Coronary artery (tissue), 2 donors: Measurements from ENCODE around the gene ASH1L.
"Not testable (repeated sequence)": the region's sequence is repeated elsewhere in the genome, so short reads cannot be mapped to it uniquely, and the experiment has no call there.

ENCODE experiments used
- DNase-seq: peaks from one replicate; pipeline ENCODE4 v3.0.0-alpha.2; 2017; ENCODE audit warnings: low spot score
- H3K27ac ChIP-seq, 2 donors: fragments of 200-600 bp; sonication (generic); one replicate each; pipeline ENCODE4 v1.5.1; 2016 to 2019
- H3K4me3 ChIP-seq: fragments of 200-600 bp; sonication (generic); 2 replicates; pipeline ENCODE4 v1.5.1; 2016; ENCODE audit warnings: mild to moderate bottlenecking, moderate library complexity
- CTCF ChIP-seq: fragments of 200-600 bp; sonication (generic); IDR thresholded peaks from one replicate; pipeline ENCODE4 v1.5.1; 2019; ENCODE audit warnings: antibody characterized with exemption

ASH1L gene

GRCh38 chr1:155454096-155454495 is 108.5 kb downstream of the ASH1L start:
- DNase-seq: no peak
- Histone ChIP-seq H3K27ac (no peak overlapping the region), H3K4me3 (no peak overlapping the region)
- TF ChIP-seq CTCF: no peak

DNA sequence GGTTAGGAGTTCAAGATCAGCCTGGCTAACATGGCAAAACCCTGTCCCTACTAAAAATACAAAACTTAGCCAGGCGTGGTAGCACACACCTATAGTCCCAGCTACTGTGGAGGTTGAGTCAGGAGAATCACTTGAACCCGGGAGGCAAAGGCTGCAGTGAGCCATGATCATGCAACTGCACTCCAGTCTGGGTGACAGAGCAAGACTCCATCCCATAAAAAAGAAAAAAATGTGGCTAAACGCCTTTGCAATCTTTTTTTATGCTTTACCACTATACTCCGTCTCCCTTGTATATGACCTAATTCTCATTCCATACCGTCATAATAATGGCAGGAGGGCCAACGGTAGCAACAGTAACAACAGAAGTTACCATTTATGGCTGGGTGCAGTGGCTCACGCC is 109.5 kb downstream of the ASH1L start:
- no peak overlapping the region for H3K4me3 ChIP-seq
- TF ChIP-seq CTCF: no peak
- no peak overlapping the region for H3K27ac ChIP-seq
- no peak for DNase-seq

GRCh38 chr1:155451199-155451598 is 111.4 kb downstream of the ASH1L start:
- no peak for TF ChIP-seq CTCF
- DNase-seq: no peak
- Histone ChIP-seq H3K4me3 (no peak overlapping the region), H3K27ac (no peak overlapping the region)

DNA sequence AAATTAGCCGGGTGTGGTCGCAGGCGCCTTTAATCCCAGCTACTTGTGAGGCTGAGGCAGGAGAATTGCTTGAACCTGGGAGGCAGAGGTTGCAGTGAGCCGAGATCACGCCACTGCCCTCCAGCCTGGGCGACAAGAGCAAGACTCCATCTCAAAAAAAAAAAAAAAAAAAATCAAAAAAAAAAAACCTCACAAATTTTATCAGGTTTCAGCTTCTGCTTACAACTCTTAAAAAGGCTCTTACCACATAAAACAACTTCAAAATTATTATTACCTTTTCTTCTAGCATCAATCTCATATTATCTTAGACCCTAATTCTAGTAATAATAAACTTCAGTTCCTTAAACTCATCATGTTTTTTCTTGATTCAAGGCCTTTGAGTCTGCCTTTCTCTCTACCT is 120.2 kb downstream of the ASH1L start:
- H3K27ac ChIP-seq, DNase-seq, H3K4me3 ChIP-seq: not testable (repeated sequence)

DNA sequence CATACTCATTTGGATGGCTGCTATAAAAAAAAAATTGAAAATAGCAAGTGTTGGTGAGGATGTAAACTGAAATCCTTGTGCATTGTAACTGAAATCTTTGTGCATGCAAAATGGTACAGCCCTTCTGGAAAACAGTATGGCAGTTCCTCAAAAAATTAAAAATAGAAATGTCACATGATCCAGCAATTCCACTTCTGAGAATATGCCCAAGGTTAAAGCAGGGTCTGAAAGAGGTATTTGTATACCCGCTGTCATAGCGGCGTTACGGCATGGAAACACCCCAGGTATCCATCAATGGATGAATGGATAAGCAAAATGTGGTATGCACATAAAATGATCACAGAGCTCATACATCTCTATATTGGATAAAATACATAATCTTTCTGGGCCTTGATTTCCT is 125.2 kb downstream of the ASH1L start:
- no peak for DNase-seq
- no peak overlapping the region for H3K4me3 ChIP-seq
- no peak for TF ChIP-seq CTCF
- H3K27ac ChIP-seq: no peak overlapping the region

DNA sequence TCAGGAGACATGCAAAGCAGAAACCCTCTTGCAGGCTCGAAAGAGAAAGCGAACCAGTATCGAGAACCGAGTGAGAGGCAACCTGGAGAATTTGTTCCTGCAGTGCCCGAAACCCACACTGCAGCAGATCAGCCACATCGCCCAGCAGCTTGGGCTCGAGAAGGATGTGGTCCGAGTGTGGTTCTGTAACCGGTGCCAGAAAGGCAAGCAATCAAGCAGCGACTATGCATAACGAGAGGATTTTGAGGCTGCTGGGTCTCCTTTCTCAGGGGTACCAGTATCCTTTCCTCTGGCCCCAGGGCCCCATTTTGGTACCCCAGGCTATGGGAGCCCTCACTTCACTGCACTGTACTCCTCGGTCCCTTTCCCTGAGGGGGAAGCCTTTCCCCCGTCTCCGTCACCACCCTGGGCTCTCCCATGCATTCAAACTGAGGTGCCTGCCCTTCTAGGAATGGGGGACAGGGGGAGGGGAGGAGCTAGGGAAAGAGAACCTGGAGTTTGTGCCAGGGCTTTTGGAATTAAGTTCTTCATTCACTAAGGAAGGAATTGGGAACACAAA is 128.7 kb downstream of the ASH1L start:
- DNase-seq, H3K4me3 ChIP-seq, H3K27ac ChIP-seq: not testable (repeated sequence)

GRCh38 chr1:155433128-155433830 is 129.3 kb downstream of the ASH1L start:
- H3K27ac ChIP-seq, H3K4me3 ChIP-seq, DNase-seq: not testable (repeated sequence)

DNA sequence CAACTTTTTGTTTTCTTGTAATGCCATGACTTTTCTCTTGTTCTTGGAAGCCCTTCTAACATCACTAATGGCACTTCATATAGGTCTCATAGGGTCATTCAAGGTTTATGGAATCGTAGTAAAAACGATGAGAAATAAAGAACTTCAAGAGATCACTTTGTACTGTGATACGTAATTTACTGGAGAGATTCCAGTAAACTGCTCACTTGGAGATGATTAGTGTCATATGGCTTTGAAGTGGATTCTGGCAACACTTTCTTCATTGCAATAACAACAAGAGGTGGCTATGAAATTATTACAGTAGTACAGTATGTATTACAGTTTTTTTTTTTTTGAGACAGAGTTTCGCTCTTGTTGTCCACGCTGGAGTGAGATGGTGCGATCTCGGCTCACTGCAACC is 138.5 kb downstream of the ASH1L start:
- no peak for DNase-seq
- Histone ChIP-seq H3K27ac (no peak overlapping the region), H3K4me3 (no peak overlapping the region)
- TF ChIP-seq CTCF: no peak

GRCh38 chr1:155420788-155421187 is 141.8 kb downstream of the ASH1L start:
- Histone ChIP-seq H3K4me3 (no peak overlapping the region), H3K27ac (no peak overlapping the region)
- no peak for DNase-seq
- no peak for TF ChIP-seq CTCF

DNA sequence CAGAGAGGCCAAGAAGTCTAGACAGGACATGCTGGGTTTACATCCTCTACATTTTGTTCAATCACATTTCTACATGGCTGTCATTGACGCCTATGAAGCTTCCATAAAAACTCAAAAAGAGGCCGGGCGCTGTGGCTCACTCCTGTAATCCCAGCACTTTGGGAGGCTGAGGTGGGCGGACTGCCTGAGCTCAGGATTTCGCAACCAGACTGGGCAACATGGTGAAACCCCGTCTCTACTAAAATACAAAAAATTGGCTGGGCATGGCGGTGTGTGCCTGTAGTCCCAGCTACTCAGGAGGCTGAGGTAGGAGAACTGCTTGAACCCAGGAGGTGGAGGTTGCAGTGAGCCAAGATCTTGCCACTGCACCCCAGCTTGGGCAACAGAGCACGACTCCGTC is 150.8 kb downstream of the ASH1L start:
- not testable (repeated sequence) for H3K4me3 ChIP-seq, H3K27ac ChIP-seq

More for the DNA sequence above, 150.8 kb downstream of the ASH1L start:
- DNase-seq: not testable (repeated sequence)
